Chondrocyte (in vitro differentiated cells): Measurements from ENCODE around the gene KIF19. TPM values are rescaled to one million over a fixed set of nuclear protein-coding genes. Genes with fewer than 3 reads are reported as not detected.
"Not testable (repeated sequence)": the region's sequence is repeated elsewhere in the genome, so short reads cannot be mapped to it uniquely, and the experiment has no call there.

Experiments used
- DNase-seq: peaks from one replicate; pipeline ENCODE4 v3.0.0; 2021; ENCODE audit warnings: mixed read lengths, low spot score
- H3K27ac Mint-ChIP-seq: one replicate; pipeline ENCODE4 v1.8.0; 2021; ENCODE audit warnings: mild to moderate bottlenecking, moderate library complexity, mixed read lengths; ENCODE audit not compliant: unreplicated experiment
- H3K27me3 Mint-ChIP-seq: 2 replicates; pipeline ENCODE4 v1.8.0; 2021; ENCODE audit warnings: low read depth, mixed read lengths
- H3K36me3 Mint-ChIP-seq: 2 replicates; pipeline ENCODE4 v1.8.0; 2021; ENCODE audit warnings: low read depth, mixed read lengths
- H3K4me1 Mint-ChIP-seq: 2 replicates; pipeline ENCODE4 v1.8.0; 2021; ENCODE audit warnings: low read depth, mild to moderate bottlenecking, mixed read lengths
- H3K4me3 Mint-ChIP-seq: one replicate; pipeline ENCODE4 v1.8.0; 2021; ENCODE audit warnings: mild to moderate bottlenecking, moderate library complexity, mixed read lengths; ENCODE audit not compliant: unreplicated experiment
- H3K9me3 Mint-ChIP-seq: 2 replicates; pipeline ENCODE4 v1.8.0; 2021; ENCODE audit warnings: low read depth, mixed read lengths
- total RNA-seq: library from RNA; stranded (reverse); gene quantifications from 3 replicates; pipeline ENCODE4 v1.2.1, GENCODE V29; 2021
- TF ChIP-seq, protein P1 (sequence below): fragments of 200-600 bp; sonication (generic); IDR thresholded peaks from 2 replicates; pipeline ENCODE4 v1.5.0; 2021; ENCODE audit warnings: antibody characterized with exemption, mild to moderate bottlenecking, moderate library complexity

KIF19 gene
- total RNA-seq, 1 donor from 2014 or later, result not detected

DNA sequence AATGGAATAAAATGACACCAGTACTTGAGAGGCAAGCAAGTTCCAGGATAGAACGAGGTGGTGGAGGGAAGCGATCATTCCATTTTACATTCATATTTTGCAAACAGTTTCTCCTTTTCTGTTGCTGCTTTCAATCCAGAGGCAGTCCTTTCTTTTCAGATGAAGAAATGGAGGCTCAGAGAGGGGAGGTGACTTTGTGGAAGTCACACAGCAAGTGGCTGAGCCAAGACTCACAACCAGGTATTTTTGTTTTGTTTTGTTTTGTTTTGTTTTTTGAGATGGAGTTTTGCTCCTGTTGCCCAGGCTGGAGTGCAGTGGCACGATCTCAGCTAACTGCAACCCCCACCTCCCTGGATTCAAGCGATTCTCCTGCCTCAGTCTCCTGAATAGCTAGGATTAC lies 70.5 kb downstream of the KIF19 start:
- no peak overlapping the region for H3K4me3 Mint-ChIP-seq
- DNase-seq, result no peak
- H3K27me3 Mint-ChIP-seq, result peaks cover 4% of the 10 kb centered on the region
- no peaks in the 10 kb centered on the region for H3K36me3 Mint-ChIP-seq
- no peak overlapping the region for H3K27ac Mint-ChIP-seq
- peaks cover 21% of the 10 kb centered on the region for H3K4me1 Mint-ChIP-seq
- TF ChIP-seq, protein P1, sequence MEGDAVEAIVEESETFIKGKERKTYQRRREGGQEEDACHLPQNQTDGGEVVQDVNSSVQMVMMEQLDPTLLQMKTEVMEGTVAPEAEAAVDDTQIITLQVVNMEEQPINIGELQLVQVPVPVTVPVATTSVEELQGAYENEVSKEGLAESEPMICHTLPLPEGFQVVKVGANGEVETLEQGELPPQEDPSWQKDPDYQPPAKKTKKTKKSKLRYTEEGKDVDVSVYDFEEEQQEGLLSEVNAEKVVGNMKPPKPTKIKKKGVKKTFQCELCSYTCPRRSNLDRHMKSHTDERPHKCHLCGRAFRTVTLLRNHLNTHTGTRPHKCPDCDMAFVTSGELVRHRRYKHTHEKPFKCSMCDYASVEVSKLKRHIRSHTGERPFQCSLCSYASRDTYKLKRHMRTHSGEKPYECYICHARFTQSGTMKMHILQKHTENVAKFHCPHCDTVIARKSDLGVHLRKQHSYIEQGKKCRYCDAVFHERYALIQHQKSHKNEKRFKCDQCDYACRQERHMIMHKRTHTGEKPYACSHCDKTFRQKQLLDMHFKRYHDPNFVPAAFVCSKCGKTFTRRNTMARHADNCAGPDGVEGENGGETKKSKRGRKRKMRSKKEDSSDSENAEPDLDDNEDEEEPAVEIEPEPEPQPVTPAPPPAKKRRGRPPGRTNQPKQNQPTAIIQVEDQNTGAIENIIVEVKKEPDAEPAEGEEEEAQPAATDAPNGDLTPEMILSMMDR, result no peak
- H3K9me3 Mint-ChIP-seq, result no peaks in the 10 kb centered on the region

DNA sequence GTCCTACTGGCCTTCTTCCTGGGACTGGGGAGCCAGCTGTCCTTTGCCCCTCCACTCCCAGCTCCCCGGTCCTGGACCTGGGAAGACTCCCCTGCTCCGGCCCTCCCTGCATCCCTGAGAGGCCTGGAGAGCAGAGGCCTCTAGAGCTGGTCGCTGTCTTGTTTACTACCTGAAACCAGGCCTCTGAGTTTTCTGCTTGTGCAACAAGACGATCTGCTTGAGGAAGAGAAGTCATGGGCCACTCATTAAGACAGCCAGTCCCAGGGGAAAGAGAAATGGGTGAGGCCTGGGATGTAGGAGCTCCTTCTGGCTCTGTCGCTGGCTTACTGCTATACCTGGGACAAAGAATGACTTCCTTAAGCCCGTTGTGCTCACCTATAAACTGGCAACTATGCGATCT lies 76.0 kb downstream of the KIF19 start:
- H3K4me3 Mint-ChIP-seq, result no peak overlapping the region
- no peak overlapping the region for H3K27ac Mint-ChIP-seq
- peaks cover 9% of the 10 kb centered on the region for H3K27me3 Mint-ChIP-seq
- no peaks in the 10 kb centered on the region for H3K4me1 Mint-ChIP-seq
- H3K36me3 Mint-ChIP-seq, result no peaks in the 10 kb centered on the region
- no peaks in the 10 kb centered on the region for H3K9me3 Mint-ChIP-seq
- TF ChIP-seq, protein P1, result no peak
- DNase-seq, result no peak

DNA sequence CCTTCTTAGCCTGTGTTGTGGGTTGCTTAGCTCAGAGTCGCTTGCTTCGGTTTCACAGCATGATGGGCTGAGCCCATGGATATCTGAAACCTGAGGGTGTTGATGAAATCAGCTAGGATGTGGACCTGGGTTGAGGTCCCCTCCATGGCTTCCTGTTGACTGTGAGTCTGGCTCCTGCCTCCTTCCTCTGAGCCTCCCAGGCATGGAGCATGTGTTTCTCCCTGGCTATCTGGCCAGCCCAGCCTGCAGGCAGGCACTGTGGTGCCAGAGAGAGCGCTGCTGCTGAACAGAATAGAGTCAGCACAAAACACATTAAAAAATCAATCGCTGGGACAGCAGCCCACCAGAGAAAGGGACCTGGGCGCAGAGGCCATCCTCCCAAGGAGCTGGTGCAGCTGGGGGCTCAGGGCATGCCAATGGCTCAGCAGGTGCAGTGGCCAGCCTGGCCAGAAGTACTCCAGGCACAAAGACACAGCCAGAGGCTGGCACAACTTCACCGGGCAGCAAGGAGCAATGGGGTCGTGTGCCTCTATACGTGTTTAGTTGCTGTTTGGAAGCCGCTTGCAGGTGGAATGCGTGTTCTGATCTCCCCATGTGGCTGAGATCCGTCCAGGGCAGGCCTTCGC lies 77.6 kb downstream of the KIF19 start:
- Mint-ChIP-seq H3K4me1 (no peaks in the 10 kb centered on the region), H3K9me3 (no peaks in the 10 kb centered on the region), H3K27ac (no peak overlapping the region), H3K4me3 (no peak overlapping the region), H3K36me3 (no peaks in the 10 kb centered on the region), H3K27me3 (peaks cover 9% of the 10 kb centered on the region)
- TF ChIP-seq, protein P1, result no peak
- no peak for DNase-seq

DNA sequence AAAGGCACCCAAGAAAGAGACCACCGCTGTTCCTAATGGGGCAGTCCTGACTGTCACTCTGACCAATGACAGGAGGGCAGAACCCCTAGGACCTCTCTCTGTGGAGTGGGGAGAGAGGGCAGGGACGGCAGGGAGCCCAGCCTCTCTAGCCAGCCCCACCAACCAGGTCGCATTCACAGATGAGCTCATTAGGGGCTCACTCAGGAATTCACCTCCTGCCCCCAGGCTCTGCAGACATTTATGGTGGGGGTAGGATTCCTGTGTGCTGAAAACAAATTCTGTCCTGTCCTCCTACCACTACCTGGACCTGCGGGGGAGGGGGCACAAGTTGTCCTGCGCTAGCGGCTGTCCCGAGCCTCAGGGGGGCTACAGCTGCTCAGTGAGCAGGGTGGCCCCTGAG lies 78.2 kb downstream of the KIF19 start:
- no peaks in the 10 kb centered on the region for H3K4me1 Mint-ChIP-seq
- H3K9me3 Mint-ChIP-seq, result no peaks in the 10 kb centered on the region
- DNase-seq, result no peak
- no peak overlapping the region for H3K4me3 Mint-ChIP-seq
- no peaks in the 10 kb centered on the region for H3K36me3 Mint-ChIP-seq
- no peak overlapping the region for H3K27ac Mint-ChIP-seq
- H3K27me3 Mint-ChIP-seq, result peaks cover 9% of the 10 kb centered on the region
- TF ChIP-seq, protein P1, result no peak

DNA sequence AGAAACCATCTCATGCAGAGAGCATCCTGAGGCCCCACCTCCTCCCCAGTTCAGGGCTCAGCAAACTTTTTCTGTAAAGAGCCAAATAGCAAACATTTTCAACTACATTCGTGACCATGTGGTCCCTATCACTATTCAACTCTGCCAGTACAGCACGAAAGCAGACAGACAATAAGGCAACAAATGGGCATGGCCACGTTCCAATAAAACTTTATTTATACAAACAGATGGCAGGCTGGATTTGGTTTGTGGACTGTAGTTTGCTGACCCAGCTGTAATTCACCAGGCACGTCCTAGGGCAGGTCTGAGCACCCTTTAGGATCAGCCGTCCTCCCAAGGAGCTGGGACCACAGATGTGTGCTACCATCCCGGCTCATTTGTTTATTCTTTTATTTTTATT lies 78.8 kb downstream of the KIF19 start:
- Mint-ChIP-seq H3K9me3 (no peaks in the 10 kb centered on the region), H3K36me3 (no peaks in the 10 kb centered on the region), H3K27ac (no peak overlapping the region), H3K4me3 (no peak overlapping the region), H3K27me3 (peaks cover 5% of the 10 kb centered on the region), H3K4me1 (no peaks in the 10 kb centered on the region)
- TF ChIP-seq, protein P1, result no peak
- no peak for DNase-seq

DNA sequence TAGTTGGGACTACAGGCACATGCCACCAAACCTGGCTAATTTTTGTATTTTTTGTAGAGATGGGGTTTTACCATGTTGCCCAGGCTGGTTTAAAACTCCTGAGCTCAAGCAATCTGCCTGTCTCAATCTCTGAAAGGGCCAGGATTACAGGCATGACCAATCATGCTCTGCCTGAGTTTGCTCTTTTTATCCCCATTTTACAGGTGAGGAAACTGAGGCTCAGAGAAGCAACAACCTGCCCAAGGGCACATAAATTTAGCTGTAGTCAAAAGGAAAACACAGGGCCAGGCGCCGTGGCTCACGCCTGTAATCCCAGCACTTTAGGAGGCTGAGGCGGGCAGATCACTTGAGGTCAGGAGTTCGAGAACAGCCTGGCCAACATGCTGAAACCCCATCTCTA lies 79.3 kb downstream of the KIF19 start:
- H3K36me3 Mint-ChIP-seq, H3K9me3 Mint-ChIP-seq, H3K27me3 Mint-ChIP-seq, H3K4me1 Mint-ChIP-seq, DNase-seq, H3K27ac Mint-ChIP-seq, H3K4me3 Mint-ChIP-seq: not testable (repeated sequence)
